NCI-H526 (cell line): ENCODE data around the gene KPNA2.
"Not testable (repeated sequence)": the region's sequence is repeated elsewhere in the genome, so short reads cannot be mapped to it uniquely, and the experiment has no call there.

Experiments used
- DNase-seq, 2 experiments: peaks; one replicate each; lab custom pipeline; 2025; lab: John Stamatoyannopoulos, UW

The KPNA2 gene

GRCh38 chr17:68019675-68020408, 15.7 kb upstream of the KPNA2 start:
- DNase-seq = peak; percentile 89 to 95

- DNase-seq = peak in 1 of 2 experiments; percentile 69
Measured at GRCh38 chr17:68020409-68020756, 15.2 kb upstream of the KPNA2 start.

GRCh38 chr17:68020791-68021190, 14.7 kb upstream of the KPNA2 start:
- not testable (repeated sequence) for DNase-seq

- no peak for DNase-seq
Measured at GRCh38 chr17:68021963-68022362, 13.6 kb upstream of the KPNA2 start.

GRCh38 chr17:68022547-68022946, 13.0 kb upstream of the KPNA2 start:
- DNase-seq = not testable (repeated sequence)

GRCh38 chr17:68029512-68030215, 5.9 kb upstream of the KPNA2 start:
- DNase-seq = no peak

GRCh38 chr17:68033636-68034451, 1.7 kb upstream of the KPNA2 start:
- DNase-seq = peak; percentile 11 to 23

- no peak for DNase-seq
Measured at GRCh38 chr17:68034452-68034776, 1.1 kb upstream of the KPNA2 start.

- peak in 1 of 2 experiments; percentile 100 for DNase-seq
Measured at GRCh38 chr17:68035131-68035522, 408 bp upstream of the KPNA2 start.

GRCh38 chr17:68036304-68037147, 991 bp downstream of the KPNA2 start:
- no peak for DNase-seq

GRCh38 chr17:68047153-68047846, 11.8 kb downstream of the KPNA2 start:
- no peak for DNase-seq

GRCh38 chr17:68047890-68048542, 12.5 kb downstream of the KPNA2 start:
- DNase-seq = not testable (repeated sequence)

GRCh38 chr17:68048996-68049395, 13.5 kb downstream of the KPNA2 start:
- DNase-seq = peak in 1 of 2 experiments; percentile 39

- not testable (repeated sequence) for DNase-seq
Measured at GRCh38 chr17:68049812-68050437, 14.4 kb downstream of the KPNA2 start.

GRCh38 chr17:68051321-68052312, 16.1 kb downstream of the KPNA2 start:
- DNase-seq = not testable (repeated sequence)

- no peak for DNase-seq
Measured at GRCh38 chr17:68052810-68053209, 17.3 kb downstream of the KPNA2 start.

GRCh38 chr17:68053231-68054013, 17.9 kb downstream of the KPNA2 start:
- no peak for DNase-seq

GRCh38 chr17:68054296-68054900, 18.9 kb downstream of the KPNA2 start:
- no peak for DNase-seq
